BE2C (cell line): ENCODE data around the gene DUS2.
"Not testable (repeated sequence)": the region's sequence is repeated elsewhere in the genome, so short reads cannot be mapped to it uniquely, and the experiment has no call there.

Source experiments
- DNase-seq: peaks from one replicate; pipeline ENCODE4 v3.0.0-alpha.2; 2020
- H3K27me3 ChIP-seq: fragments of 250-450 bp; sonication (Bioruptor Pico); 2 replicates; pipeline ENCODE4 v1.5.1; 2020; ENCODE audit warnings: mild to moderate bottlenecking
- H3K36me3 ChIP-seq: fragments of 250-450 bp; sonication (Bioruptor Pico); 2 replicates; pipeline ENCODE4 v1.5.1; 2020; ENCODE audit warnings: mild to moderate bottlenecking
- H3K4me1 ChIP-seq: fragments of 250-450 bp; sonication (Bioruptor Pico); 2 replicates; pipeline ENCODE4 v1.5.1; 2020
- H3K4me3 ChIP-seq: 2 replicates; pipeline ENCODE4 v1.5.1; 2011; ENCODE audit warnings: low read depth, low read length
- H3K9me3 ChIP-seq: fragments of 250-450 bp; sonication (Bioruptor Pico); 2 replicates; pipeline ENCODE4 v1.5.1; 2020
- CTCF ChIP-seq: IDR thresholded peaks from 2 replicates; pipeline ENCODE4 v1.5.1; 2012; ENCODE audit warnings: mild to moderate bottlenecking, low read depth, low read length

DUS2 gene

GRCh38 chr16:67996666-67997065, 26.4 kb upstream of the DUS2 start:
- no peak for DNase-seq
- Histone ChIP-seq H3K4me1 (no peaks in the 10 kb centered on the region), H3K27me3 (no peaks in the 10 kb centered on the region), H3K36me3 (no peaks in the 10 kb centered on the region), H3K9me3 (no peaks in the 10 kb centered on the region; the same call in 1 of the 2 replicates), H3K4me3 (no peak overlapping the region)
- no peak for TF ChIP-seq CTCF

- not testable (repeated sequence) for H3K36me3 ChIP-seq, H3K4me3 ChIP-seq, H3K27me3 ChIP-seq, H3K4me1 ChIP-seq, DNase-seq, H3K9me3 ChIP-seq
These were observed 24.8 kb upstream of the DUS2 start for GRCh38 chr16:67998231-67998778.

GRCh38 chr16:67998779-67999688, 24.1 kb upstream of the DUS2 start, which contains the start of gene DPEP2:
DPEP2 (minus strand) TSS chr16:67999484; CDS start chr16:67993212, 6,272 bp downstream.
- H3K36me3 ChIP-seq, DNase-seq, H3K9me3 ChIP-seq, H3K4me3 ChIP-seq, H3K4me1 ChIP-seq, H3K27me3 ChIP-seq: not testable (repeated sequence)

- no peaks in the 10 kb centered on the region for H3K36me3 ChIP-seq
- no peaks in the 10 kb centered on the region for H3K27me3 ChIP-seq
- no peak for DNase-seq
- no peaks in the 10 kb centered on the region for H3K4me1 ChIP-seq
- H3K4me3 ChIP-seq = no peak overlapping the region
- H3K9me3 ChIP-seq = no peaks in the 10 kb centered on the region; the same call in 1 of the 2 replicates
- no peak for TF ChIP-seq CTCF
These were observed 23.1 kb upstream of the DUS2 start for GRCh38 chr16:67999985-68000384.

- no peak for TF ChIP-seq CTCF
- no peak overlapping the region for H3K4me3 ChIP-seq
These were observed 22.6 kb upstream of the DUS2 start for GRCh38 chr16:68000450-68000849.

GRCh38 chr16:68003031-68003430, 20.1 kb upstream of the DUS2 start:
- Histone ChIP-seq H3K9me3 (no peaks in the 10 kb centered on the region; the same call in 1 of the 2 replicates), H3K4me1 (no peaks in the 10 kb centered on the region), H3K36me3 (no peaks in the 10 kb centered on the region), H3K27me3 (no peaks in the 10 kb centered on the region), H3K4me3 (no peak overlapping the region)
- no peak for DNase-seq
- TF ChIP-seq CTCF = no peak

More at GRCh38 chr16:68000450-68000849, 22.6 kb upstream of the DUS2 start:
- Histone ChIP-seq H3K27me3 (no peaks in the 10 kb centered on the region), H3K9me3 (no peaks in the 10 kb centered on the region; the same call in 1 of the 2 replicates), H3K4me1 (no peaks in the 10 kb centered on the region), H3K36me3 (no peaks in the 10 kb centered on the region)
- no peak for DNase-seq

GRCh38 chr16:68005211-68005610, 17.9 kb upstream of the DUS2 start:
- DNase-seq = no peak
- no peak overlapping the region for H3K4me3 ChIP-seq

More at GRCh38 chr16:68005211-68005610, 17.9 kb upstream of the DUS2 start:
- no peak for TF ChIP-seq CTCF
- no peaks in the 10 kb centered on the region for H3K36me3 ChIP-seq
- H3K27me3 ChIP-seq = no peaks in the 10 kb centered on the region
- H3K9me3 ChIP-seq = no peaks in the 10 kb centered on the region
- H3K4me1 ChIP-seq = no peaks in the 10 kb centered on the region
